HL-60 (cell line): Measurements from ENCODE around the gene BGN.

ENCODE experiments used
- CTCF ChIP-seq: IDR thresholded peaks from one replicate; pipeline ENCODE4 v1.5.1; 2011; ENCODE audit warnings: low read length, control low read depth, inconsistent platforms; ENCODE audit not compliant: insufficient read depth
- POLR2AphosphoS5 ChIP-seq: IDR thresholded peaks from 2 replicates; pipeline ENCODE4 v1.6.1; 2012; ENCODE audit warnings: low read depth
- REST ChIP-seq: IDR thresholded peaks from 2 replicates; pipeline ENCODE4 v1.6.1; 2012; ENCODE audit warnings: low read depth; ENCODE audit not compliant: insufficient replicate concordance

DNA sequence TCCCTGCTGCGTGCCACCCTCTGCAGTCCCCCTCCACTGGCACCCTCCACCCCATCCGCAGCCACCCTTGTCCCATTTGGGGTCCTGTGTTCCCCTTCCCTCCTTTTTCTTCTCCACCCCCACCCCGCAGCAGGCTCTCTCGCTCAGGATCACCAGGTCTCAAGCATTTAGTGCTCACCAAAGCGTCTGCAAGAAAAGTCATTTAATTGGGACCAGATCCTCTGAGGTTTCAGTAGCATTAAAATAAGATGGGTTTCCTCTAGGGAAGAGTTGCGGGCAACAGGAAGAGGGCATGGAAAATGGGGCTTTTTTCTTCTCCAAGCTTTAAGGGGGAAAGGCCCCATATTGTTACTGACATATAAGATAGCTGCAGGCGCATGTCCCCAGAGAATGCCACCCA lies 19.5 kb upstream of the BGN start:
- TF ChIP-seq CTCF (no peak), REST (no peak), POLR2AphosphoS5 (no peak)
